Neutrophil (primary cell): Measurements from ENCODE around the gene IL1RAPL2.

Source experiments
- H3K27ac ChIP-seq: fragments of 200-600 bp; sonication (generic); 2 replicates; pipeline ENCODE4 v1.5.1; 2016; ENCODE audit warnings: mild to moderate bottlenecking, moderate library complexity
- H3K27me3 ChIP-seq: fragments of 200-600 bp; sonication (generic); 2 replicates; pipeline ENCODE4 v1.6.0; 2016; ENCODE audit warnings: mild to moderate bottlenecking
- H3K36me3 ChIP-seq: fragments of 200-600 bp; sonication (generic); 2 replicates; pipeline ENCODE4 v1.5.1; 2017
- H3K4me1 ChIP-seq, 2 experiments: fragments of 200-600 bp in 1 of 2; sonication (generic) in 1 of 2; 1 replicate in 1 of 2; 2 replicates in 1 of 2; pipeline versions ENCODE4 v1.5.1 to v1.6.1; 2013 to 2016; ENCODE audit warnings: low read depth in 1 of 2, low read length in 1 of 2, mild to moderate bottlenecking in 1 of 2, moderate library complexity in 1 of 2; ENCODE audit not compliant: control insufficient read depth in 1 of 2, insufficient read depth in 1 of 2
- H3K4me3 ChIP-seq, 2 experiments: fragments of 200-600 bp in 1 of 2; sonication (generic) in 1 of 2; 1 replicate in 1 of 2; 2 replicates in 1 of 2; pipeline ENCODE4 v1.5.1; 2013 to 2016; ENCODE audit warnings: low read depth in 1 of 2, low read length in 1 of 2, mild to moderate bottlenecking in 1 of 2, moderate library complexity in 1 of 2
- H3K9me3 ChIP-seq: fragments of 200-600 bp; sonication (generic); 2 replicates; pipeline ENCODE4 v1.5.1; 2016
- CTCF ChIP-seq: fragments of 200-600 bp; sonication (generic); IDR thresholded peaks from 2 replicates; pipeline ENCODE4 v1.5.1; 2016; ENCODE audit warnings: antibody characterized with exemption

Gene IL1RAPL2

GRCh38 chrX:105265093-105265492, 699.1 kb downstream of the IL1RAPL2 start:
- H3K27me3 ChIP-seq = no peaks in the 10 kb centered on the region
- H3K36me3 ChIP-seq = no peaks in the 10 kb centered on the region
- no peaks in the 10 kb centered on the region for H3K9me3 ChIP-seq
- no peak overlapping the region for H3K4me3 ChIP-seq
- no peaks in the 10 kb centered on the region for H3K4me1 ChIP-seq
- H3K27ac ChIP-seq = no peak overlapping the region
- no peak for TF ChIP-seq CTCF

GRCh38 chrX:105266456-105266855, 700.5 kb downstream of the IL1RAPL2 start:
- Histone ChIP-seq H3K27me3 (no peaks in the 10 kb centered on the region), H3K9me3 (no peaks in the 10 kb centered on the region), H3K27ac (no peak overlapping the region), H3K4me3 (no peak overlapping the region), H3K36me3 (no peaks in the 10 kb centered on the region), H3K4me1 (no peaks in the 10 kb centered on the region)
- TF ChIP-seq CTCF = no peak

- Histone ChIP-seq H3K4me3 (no peak overlapping the region), H3K27ac (no peak overlapping the region), H3K4me1 (no peaks in the 10 kb centered on the region), H3K36me3 (no peaks in the 10 kb centered on the region), H3K27me3 (no peaks in the 10 kb centered on the region), H3K9me3 (no peaks in the 10 kb centered on the region)
- no peak for TF ChIP-seq CTCF
Observed at GRCh38 chrX:105267167-105267566, 701.2 kb downstream of the IL1RAPL2 start.

- Histone ChIP-seq H3K4me3 (no peak overlapping the region), H3K4me1 (no peaks in the 10 kb centered on the region), H3K27ac (no peak overlapping the region), H3K27me3 (no peaks in the 10 kb centered on the region), H3K9me3 (no peaks in the 10 kb centered on the region), H3K36me3 (no peaks in the 10 kb centered on the region)
- TF ChIP-seq CTCF = no peak
Observed at GRCh38 chrX:105269386-105269785, 703.4 kb downstream of the IL1RAPL2 start.

- Histone ChIP-seq H3K36me3 (no peaks in the 10 kb centered on the region), H3K4me1 (no peaks in the 10 kb centered on the region), H3K27me3 (no peaks in the 10 kb centered on the region), H3K27ac (no peak overlapping the region), H3K4me3 (no peak overlapping the region), H3K9me3 (no peaks in the 10 kb centered on the region)
- TF ChIP-seq CTCF = no peak
Observed at GRCh38 chrX:105273326-105273725, 707.3 kb downstream of the IL1RAPL2 start.

GRCh38 chrX:105274091-105274490, 708.1 kb downstream of the IL1RAPL2 start:
- no peak for TF ChIP-seq CTCF
- Histone ChIP-seq H3K4me1 (no peaks in the 10 kb centered on the region), H3K4me3 (no peak overlapping the region), H3K27ac (no peak overlapping the region), H3K27me3 (no peaks in the 10 kb centered on the region), H3K36me3 (no peaks in the 10 kb centered on the region), H3K9me3 (no peaks in the 10 kb centered on the region)
